MM.1S (cell line): ENCODE data around the gene BEND6.

Source experiments
- CTCF ChIP-seq: fragments of 300-600 bp; sonication (generic); IDR thresholded peaks from 2 replicates; pipeline ENCODE4 v1.5.1; 2016; ENCODE audit warnings: antibody characterized with exemption, low read length, mixed read lengths
- EZH2 ChIP-seq: fragments of 300-600 bp; sonication (generic); optimal IDR thresholded peaks from 2 replicates; pipeline ENCODE3; 2017; ENCODE audit warnings: low read depth, mild to moderate bottlenecking, antibody characterized with exemption, low read length, mixed read lengths
- EZH2phosphoT487 ChIP-seq: fragments of 300-600 bp; sonication (generic); IDR thresholded peaks from 2 replicates; pipeline ENCODE4 v1.6.1; 2018; ENCODE audit warnings: antibody characterized with exemption, low read length

GRCh38 chr6:56951049-56951831 is 3.7 kb upstream of the BEND6 start:
- TF ChIP-seq CTCF (no peak), EZH2 (no peak), EZH2phosphoT487 (no peak)
